NCI-H1930 (cell line): ENCODE measurements around the gene GFPT1.
"Not testable (repeated sequence)": the region's sequence is repeated elsewhere in the genome, so short reads cannot be mapped to it uniquely, and the experiment has no call there.

Experiments used
- DNase-seq, 2 experiments: peaks; one replicate each; lab custom pipeline; 2025; lab: John Stamatoyannopoulos, UW

Gene GFPT1

DNA sequence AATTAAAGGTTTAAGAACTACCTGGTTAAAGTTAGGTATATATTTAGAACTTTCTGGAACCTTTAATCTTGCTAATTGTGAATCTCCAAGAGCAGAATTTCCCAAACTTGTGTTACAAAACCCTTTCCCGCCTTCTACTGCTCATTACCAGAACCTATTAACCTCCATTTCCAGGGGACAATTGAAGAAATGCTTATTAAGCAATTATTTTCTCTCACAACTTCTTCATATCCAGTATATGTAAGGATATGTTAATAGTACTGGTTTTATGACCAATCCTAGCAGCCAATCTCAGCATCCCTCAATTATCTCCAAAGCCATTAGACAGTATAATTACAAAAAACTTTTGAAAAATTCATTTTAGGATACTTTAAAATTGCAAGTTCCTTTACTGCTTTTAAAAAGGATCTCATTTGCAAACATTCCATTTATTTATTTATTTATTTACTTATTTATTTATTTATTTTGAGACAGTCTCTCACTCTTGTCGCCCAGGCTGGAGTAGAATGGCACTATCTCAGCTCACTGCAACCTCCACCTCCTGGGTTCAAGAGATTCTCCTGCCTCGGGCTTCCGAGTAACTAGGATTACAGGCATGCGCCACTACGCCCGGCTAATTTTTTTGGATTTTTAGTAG, 3.7 kb downstream of the GFPT1 start:
- DNase-seq: no peak

DNA sequence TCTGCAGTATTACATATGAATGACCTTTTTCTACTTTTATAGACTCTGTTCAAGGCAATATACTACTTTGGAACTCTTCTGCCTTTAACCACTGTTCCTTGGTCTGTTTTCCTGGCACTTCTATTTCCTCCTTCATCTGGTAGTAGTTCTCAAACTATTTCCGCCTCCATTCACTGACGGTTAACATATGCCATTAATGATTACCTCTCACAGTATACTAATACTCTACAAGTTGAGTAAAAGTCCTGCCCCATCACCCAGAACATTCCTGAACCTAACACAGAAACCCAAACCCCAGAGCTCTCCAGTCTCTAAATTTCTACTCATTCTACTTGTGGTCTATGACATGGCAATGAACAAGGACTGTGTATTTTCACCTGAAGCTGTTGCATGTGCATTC, 4.5 kb downstream of the GFPT1 start:
- no peak for DNase-seq

DNA sequence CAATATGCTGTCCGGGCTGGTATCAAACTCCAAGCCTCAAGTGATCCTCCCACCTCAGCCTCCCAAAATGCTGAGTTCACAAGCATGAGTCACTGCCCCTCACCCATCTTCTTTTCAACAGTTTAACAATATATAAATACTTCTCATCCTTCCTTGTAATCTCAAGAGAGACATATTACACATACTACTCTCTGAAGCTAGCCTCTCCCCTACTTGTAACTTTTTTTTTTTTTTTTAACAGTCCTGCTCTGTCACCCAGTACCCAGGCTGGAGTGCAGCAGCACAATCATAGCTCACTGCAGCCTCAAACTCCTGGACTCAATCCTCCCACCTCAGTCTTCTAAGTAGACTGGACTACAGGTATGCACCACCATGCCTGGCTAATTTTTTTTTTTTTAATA, 5.7 kb downstream of the GFPT1 start:
- DNase-seq: no peak

DNA sequence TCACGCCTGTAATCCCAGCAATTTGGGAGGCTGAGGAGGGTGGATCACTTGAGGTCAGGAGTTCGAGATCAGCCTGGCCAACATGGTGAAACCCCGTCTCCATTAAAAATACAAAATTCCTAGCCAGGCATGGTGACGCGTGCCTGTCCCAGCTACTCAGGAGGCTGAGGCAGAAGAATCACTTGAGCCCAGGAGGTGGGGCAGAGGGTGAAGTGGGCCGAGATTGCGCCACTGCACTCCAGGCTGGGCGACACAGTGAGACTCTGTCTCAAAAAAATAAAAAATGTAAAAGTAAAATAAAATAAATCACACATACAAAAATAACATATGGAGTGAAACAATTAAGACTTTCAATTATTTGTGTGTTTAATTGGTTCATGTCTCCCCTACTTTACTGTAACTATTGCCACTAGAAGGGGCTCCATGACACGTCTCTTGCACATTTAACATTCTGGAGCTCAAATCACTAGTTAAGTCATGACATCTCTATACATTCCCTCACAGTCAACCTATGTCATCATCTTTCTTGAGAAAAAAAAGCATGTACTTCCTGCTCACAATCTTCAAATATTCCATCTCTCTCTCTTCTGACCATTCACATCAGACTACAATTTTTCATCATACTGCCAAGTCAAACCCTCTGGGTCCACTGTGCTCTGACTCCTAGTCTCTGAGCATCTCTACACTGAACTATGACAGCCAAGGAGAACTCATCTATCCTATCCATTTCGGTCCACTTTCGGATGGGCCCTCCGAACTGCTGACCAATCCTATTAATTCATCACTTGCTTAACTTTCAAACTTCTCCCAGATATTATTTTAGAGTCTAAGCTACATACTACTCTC, 6.7 kb downstream of the GFPT1 start:
- DNase-seq: no peak

DNA sequence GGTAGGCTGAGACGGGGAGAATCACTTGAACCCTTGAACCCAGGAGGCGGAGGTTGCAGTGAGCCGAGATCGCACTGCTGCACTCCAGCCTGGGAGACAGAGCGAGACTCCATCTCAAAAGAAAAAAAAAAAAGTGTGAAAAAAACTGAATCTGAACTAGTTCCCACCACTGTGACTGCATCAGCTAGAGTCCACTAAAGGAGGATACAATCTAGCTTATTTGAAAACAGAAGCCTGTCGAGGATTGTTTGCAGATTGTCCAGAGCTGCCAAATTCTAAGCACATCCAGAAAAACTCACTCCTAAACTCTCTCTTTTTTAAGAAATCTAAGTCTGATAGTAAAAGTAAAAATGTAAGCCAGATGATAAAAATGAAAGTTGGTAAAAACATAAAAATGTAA, 10.6 kb downstream of the GFPT1 start:
- no peak for DNase-seq

DNA sequence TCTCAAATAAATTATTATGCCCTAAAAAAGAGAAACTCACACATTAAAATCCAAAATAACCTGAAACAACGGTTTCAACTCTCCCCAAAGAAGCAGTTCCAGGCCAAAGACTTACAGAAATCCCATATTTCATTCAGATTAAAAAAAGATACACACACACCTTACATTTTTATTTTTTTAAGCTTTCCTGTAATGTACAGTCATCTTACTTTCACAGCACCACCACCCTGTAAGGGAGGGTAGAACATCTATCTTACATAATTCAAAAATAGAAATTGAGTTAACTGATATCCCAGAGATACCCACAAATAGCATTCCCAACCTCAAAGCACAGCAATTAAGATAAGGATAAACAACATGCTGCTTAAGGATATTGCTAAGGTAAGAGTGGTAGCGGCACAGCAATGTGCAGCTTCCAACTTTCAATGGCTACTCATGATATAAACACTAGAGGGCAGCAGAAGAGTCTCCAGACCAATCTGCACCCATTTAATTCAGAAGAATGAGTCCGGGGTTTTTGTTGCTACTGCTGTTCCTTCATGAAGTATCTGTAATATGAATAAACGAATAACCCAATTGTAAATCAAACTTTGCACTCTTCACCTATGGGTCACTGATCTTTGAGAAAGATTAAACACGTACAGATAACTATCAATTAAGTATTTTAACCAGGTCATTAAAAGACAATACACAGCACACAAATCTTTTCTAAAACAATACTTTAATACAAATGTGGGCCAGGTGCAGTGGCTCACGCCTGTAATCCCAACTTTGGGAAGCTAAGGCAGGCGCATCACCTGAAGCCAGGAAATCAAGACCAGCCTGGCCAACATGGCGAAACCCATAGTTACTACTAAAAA, 11.3 kb downstream of the GFPT1 start:
- DNase-seq: peak in 1 of 2 experiments; percentile 3

DNA sequence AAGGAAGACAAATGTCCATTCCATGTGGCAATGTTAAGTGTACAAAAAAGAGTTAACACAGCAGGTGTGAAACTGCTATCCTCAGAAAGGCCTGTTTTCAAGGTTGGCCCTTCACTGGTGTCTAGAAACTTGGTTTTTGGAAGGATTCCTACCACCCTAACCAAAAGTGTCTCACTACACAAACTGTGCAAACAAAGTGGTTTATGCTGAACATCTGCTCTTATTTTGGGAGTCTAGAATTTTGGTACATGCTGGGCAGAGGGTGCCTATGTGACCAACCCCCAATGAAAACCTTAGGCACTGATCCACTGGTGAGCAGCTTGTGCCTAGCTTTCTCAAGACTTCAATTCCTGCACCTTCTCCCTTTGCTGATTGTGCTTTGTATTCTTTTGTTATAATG, 14.3 kb downstream of the GFPT1 start:
- no peak for DNase-seq

DNA sequence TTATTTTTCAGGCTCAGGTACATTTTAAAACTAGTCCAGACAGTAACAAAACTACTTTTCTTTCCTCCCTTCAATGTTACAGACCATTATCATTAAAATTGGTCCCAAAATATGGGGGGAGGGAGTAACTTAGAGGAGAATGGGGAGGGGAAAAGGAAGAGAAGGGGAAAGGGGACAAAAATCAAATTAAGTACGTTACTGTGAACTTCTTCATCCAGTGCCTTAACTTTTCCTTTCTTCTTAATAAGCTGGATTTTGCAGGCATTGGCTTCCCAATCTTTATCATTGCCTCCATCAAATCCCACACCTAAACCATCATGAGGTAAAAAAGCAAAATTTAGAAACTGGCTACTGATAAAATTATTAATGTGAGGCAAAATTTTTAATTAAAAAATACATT, 17.2 kb downstream of the GFPT1 start:
- no peak for DNase-seq

DNA sequence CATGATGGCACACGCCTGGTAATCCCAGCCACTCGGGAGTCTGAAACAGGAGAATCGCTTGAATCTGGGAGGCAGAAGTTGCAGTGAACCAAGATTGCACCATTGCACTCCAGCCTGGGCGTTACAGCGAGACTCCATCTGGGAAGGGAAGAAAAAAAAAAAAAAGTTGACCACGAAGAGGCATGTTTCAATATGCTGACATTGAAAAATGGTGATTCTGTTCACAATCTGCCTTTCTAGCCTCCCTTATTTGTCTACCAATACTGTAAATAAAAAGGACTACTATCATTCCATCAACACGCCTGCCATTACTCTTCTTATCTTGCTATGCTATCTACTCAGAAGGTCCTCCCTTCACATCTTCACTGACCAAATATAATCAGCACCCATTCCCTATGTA, 18.4 kb downstream of the GFPT1 start:
- no peak for DNase-seq

DNA sequence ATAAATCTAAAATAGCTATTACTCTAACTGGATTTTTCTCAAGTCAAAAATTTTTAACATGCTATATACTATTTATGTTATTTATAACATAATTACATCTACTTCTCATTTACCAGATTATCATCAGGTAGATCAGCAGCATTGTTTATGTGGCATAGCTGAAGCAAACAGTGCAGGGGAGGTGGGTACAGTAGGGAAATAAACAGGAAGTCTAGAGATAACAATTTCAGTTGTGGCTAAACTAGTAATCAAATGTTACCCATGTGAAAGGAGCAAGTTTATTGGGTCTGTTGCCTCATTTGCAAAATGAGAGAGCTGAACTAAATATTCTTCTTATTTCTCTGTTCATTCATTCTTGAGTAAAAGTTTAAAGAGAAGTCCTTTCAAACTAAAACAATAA, 27.7 kb downstream of the GFPT1 start:
- DNase-seq: no peak

DNA sequence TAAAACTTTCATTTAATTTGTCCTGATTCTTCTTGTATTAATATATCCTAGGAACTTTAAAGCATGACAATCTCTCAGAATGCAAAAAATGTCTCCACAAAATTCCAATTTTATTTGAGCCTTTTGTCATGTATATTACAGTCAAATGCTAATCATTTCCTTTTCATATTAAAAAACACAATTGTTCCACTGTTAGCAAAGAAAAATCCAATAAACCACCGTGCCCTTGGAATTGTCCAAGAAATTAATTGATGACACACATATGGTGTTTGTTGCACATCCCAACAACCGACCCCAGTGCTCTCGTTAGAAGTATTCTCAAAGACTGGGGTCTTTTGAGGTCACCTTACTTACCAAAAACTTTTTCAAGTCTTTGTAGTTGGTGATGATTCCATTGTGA, 28.1 kb downstream of the GFPT1 start:
- DNase-seq: no peak

DNA sequence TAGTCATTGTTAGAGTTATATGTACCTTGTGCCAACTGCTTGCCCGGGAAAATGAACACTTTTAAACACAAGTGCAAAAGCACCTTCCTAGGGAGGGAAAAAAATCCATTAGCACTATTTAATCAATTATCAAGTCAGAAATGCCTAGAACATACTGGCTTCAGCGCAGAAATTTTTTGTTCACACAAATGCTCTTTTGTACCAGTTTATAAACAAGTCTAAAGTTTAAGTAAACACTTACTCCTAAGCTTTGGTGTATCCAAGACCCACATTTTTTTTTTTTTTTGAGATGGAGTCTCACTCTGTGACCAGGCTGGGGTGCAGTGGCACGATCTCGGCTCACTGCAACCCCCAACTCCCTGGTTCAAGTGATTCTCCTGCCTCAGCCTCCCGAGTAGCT, 30.6 kb downstream of the GFPT1 start:
- DNase-seq: no peak

DNA sequence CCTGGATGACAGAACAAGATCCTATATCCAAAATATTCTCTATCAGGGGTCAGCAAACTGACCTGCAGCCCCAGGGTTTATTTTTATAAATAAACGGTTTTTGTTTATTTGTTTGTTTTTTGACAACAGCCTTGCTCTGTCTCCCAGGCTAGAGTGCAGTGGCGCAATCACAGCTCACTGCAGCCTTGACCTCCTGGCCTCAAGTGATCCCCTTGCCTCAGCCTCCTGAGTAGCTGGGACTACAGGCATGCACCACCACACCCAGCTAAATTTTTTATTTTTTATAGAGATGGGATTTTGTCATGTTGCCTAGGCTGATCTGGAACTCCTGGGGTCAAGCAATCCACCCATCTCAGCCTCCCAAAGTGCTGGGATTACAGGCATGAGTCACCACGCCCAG, 32.1 kb downstream of the GFPT1 start:
- DNase-seq: not testable (repeated sequence)

DNA sequence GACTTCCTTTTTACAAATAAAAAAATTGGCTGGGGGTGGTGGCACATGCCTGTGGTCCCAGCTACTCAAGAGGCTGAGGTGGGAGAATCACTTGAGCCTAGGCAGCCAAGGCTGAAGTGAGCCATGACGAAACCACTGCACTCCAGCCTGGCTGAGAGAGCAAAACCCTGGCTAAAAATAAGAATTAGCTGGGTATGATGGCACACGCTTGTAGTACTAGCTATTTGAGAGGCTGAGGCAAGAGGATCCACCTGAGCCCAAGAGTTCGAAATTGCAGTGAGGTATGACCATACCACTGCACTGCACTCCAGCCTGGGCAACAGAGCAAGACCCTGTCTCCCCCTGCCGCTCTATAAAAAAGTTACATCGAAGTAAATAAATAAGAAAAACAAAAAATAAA, 33.7 kb downstream of the GFPT1 start:
- no peak for DNase-seq

DNA sequence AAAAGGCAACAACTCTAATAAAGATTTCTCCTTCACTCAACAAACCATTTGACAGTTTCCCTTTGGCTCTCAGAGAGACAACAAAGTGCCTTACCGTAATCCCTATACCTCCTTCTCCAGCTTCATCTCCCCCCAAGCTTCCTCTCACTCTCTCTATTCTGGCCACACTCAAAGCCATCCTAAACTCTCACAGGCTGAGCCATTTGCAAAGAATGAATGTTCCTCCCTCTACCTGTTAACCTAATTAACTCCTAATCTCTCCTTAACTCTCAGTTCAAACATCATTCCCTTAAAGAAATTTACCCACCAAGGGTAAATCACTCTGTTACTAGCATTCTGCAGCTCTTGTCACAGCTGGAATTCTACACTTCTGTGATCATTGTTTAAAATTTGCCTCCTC, 38.2 kb downstream of the GFPT1 start:
- DNase-seq: no peak

DNA sequence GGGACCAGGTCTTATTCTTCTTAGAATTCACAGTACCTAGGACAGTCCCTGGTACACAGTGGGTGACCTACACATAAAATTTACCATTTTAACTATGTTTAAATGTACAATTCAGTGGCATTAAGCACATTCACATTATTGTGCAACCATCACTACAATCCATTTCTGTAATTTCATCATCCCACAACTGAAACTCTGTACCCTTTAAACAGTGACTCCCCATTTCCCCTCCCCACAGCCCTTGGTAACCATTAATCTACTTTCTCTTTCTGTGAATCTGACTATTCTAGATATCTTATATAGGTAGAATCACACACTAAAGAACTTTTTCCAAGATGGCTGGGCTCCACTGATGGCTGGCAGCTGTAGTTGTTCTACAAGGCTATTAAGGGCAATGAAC, 41.6 kb downstream of the GFPT1 start:
- no peak for DNase-seq

DNA sequence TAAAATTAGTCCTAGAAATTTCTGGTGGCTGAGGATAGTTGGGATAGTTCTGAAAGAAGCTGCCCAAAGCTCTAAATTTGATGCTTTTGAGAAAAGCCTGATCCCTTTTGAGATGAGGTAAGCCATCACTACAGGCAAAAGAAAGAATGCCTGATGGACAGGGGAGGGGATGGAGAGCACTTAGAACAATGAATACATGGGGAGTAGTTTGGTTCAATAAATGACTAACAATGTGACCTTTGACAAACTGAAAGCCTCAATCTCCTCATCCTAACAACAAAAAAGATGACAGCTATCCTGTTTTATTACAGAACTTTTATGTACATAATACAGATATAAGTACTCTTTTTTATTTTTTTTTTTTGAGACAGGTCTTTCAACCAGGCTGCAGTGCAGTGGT, 42.7 kb downstream of the GFPT1 start:
- DNase-seq: no peak

DNA sequence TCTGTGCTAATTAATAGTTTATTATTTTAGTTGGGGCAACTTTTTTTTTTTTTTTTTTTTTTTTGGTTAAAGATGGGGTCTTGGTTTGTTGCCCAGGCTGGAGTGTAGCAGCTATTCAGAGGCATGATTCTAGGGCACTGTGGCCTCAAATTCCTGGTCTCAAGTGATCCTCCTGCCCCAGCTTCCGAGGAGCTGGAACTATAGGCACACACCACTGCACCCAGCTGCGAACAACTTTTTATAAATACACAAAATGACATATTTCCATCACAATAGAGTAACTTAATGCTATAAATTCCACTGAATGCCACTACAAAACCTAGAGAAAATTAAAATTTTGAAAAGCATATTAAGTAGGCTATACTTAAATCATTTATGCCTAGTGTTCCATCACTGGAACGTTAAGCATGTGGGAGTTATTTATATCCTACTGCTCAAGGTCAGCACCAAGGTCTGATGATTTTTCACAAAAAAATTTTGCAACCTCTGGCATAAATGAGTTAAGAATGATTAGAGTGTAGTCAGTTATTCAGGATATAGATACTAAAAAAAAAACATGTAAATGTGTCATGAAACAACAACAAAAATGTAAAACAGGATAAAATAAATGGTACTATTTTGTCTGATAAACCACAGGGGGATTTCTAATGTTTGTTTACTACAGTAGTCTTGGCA, 46.8 kb downstream of the GFPT1 start:
- no peak for DNase-seq

DNA sequence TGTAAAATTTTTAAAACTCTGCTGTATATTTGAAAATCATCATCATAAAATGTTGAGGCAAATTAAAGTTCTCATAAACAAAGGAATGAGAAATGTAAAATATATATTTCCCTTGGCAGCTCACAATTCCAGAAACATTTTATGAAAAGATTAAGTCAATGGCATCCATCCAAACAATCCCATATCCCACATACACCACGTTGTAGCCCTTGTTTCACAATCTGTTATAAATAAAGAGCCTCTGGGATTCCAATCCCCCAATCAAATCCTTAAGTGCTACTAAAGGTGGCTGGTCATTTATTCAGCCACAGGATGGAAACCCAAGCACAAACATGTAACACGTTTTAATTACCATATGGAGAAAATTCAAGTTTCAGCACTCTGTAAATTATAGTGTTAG, 51.7 kb downstream of the GFPT1 start:
- DNase-seq: no peak

DNA sequence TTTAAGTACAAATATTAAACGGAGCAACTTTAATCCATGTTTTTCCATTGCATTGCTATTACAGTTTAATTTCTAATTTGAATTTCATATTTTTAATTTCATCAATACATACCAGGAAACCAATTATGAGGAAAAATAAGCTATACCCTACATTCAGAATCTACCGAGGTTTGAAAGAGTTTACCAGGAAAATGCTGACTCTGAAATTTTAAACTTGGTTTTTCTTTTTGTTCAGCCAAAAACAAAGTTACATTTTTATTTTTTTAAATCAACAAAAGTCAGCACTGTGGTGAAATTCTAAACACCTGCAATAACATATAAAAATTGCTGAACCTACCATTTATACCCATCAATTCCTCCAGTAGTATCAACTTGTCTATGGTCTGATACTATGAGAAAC, 53.7 kb downstream of the GFPT1 start:
- no peak for DNase-seq

DNA sequence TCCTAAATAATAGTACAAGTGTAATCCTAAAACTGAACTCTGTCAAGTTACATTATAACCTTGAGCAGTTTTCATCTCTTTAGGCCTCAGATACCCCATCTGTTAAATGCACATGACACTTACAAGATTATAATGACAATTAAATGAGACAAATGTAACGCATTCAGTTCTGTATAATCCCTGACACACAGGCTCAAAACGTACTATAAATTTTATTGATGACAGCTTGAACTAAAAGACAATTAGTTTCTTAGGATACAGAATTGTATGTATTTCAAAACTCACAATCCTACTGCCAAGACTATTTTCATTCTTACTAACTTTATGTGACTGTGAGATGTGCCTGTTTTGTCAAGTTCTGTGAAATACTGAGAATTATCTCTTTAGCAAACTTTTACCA, 56.2 kb downstream of the GFPT1 start:
- DNase-seq: no peak

DNA sequence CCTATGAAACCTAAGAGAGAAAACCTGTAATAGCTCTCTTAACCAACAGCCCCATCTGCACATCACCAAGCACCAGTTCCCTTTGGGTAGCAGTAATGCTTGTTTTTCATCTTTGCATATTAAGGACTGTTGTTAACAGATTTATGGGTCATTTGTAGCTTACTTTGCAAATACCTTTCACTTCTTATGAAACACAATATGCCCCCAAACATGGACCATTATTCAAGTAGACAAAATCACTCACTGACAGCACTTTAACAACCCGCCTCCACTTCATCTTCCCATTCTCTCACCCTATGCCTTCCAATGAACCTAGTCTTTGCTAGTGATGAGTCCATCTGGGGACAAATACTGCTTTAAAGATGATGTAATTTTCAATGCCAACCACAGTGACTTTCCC, 64.4 kb downstream of the GFPT1 start:
- DNase-seq: no peak
